Measurements from ENCODE around the gene RCAN2. TPM values are rescaled to one million over a fixed set of nuclear protein-coding genes. Genes with fewer than 3 reads are reported as not detected.

The RCAN2 gene
- total and polyA plus RNA-seq, 8 donors = 2.5 to 35.8 (median 3.1) TPM

DNA sequence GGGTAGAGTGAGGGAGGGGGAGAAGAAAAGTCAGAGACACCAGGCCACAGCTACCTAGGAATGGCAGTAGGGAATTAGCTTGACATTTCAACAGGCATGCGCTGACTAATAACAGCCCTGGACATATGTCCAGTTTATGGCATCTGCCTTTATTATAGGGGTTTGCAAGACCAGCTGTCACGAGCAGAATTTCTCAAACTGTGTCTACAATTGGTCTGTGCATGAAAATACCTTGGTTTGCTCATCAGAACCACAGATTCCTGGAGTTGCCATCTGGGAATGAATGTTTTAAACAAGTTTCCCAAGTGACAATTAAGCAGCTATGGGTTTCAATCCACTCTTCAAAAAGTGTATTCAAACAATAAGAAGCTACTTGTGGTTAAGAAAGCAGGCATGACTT, 210.1 kb downstream of the RCAN2 start:
- no peak for DNase-seq
- no peak for ATAC-seq
- Histone ChIP-seq H3K27me3 (no peaks in the 10 kb centered on the region), H3K4me1 (no peaks in the 10 kb centered on the region), H3K36me3 (no peaks in the 10 kb centered on the region), H3K9me3 (no peaks in the 10 kb centered on the region), H3K27ac (no peak overlapping the region), H3K4me3 (no peak overlapping the region)
- TF ChIP-seq, protein P1, sequence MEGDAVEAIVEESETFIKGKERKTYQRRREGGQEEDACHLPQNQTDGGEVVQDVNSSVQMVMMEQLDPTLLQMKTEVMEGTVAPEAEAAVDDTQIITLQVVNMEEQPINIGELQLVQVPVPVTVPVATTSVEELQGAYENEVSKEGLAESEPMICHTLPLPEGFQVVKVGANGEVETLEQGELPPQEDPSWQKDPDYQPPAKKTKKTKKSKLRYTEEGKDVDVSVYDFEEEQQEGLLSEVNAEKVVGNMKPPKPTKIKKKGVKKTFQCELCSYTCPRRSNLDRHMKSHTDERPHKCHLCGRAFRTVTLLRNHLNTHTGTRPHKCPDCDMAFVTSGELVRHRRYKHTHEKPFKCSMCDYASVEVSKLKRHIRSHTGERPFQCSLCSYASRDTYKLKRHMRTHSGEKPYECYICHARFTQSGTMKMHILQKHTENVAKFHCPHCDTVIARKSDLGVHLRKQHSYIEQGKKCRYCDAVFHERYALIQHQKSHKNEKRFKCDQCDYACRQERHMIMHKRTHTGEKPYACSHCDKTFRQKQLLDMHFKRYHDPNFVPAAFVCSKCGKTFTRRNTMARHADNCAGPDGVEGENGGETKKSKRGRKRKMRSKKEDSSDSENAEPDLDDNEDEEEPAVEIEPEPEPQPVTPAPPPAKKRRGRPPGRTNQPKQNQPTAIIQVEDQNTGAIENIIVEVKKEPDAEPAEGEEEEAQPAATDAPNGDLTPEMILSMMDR (IDR thresholded peaks at IDR 0.05) = no peak
- intact Hi-C loops (cut with DNase I) = no loop called here

- H3K4me3 ChIP-seq = no peak overlapping the region
- no peaks in the 10 kb centered on the region for H3K27me3 ChIP-seq
- no peak overlapping the region for H3K27ac ChIP-seq
- H3K9me3 ChIP-seq = no peaks in the 10 kb centered on the region
- intact Hi-C loops (cut with DNase I) = no loop called here
- DNase-seq (no peak), ATAC-seq (no peak)
- TF ChIP-seq, protein P1 (IDR thresholded peaks at IDR 0.05) = no peak
- H3K4me1 ChIP-seq = no peaks in the 10 kb centered on the region
- H3K36me3 ChIP-seq = no peaks in the 10 kb centered on the region
Measured at GRCh38 chr6:46279874-46280273, 211.4 kb downstream of the RCAN2 start.

GRCh38 chr6:46276576-46277142, 214.6 kb downstream of the RCAN2 start:
- Histone ChIP-seq H3K9me3 (no peaks in the 10 kb centered on the region), H3K27ac (no peak overlapping the region), H3K27me3 (no peaks in the 10 kb centered on the region), H3K4me1 (no peaks in the 10 kb centered on the region), H3K4me3 (no peak overlapping the region), H3K36me3 (no peaks in the 10 kb centered on the region)
- DNase-seq (no peak), ATAC-seq (no peak)
- intact Hi-C loops (cut with DNase I) = no loop called here
- TF ChIP-seq, protein P1 (IDR thresholded peaks at IDR 0.05) = no peak

DNA sequence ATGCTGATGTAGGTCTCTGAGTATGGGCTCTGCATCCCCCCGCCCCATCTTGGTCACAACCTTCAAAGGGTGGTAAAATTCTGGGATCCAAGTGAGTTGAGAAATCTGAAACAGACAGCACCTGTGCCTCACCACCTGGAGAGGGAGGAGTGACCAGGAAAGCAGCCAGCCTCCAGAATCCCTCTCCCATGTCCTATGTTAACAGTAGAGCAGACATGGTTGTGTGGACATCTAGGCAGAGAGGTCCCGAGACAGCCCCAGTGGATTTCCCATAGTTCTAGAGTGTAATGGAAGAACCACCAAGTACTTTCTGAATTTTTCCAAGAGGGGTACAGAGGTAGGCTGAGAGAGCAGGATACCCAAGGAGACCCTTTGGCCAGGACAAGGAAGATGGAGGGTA, 216.7 kb downstream of the RCAN2 start:
- no peak overlapping the region for H3K4me3 ChIP-seq
- no peak overlapping the region for H3K27ac ChIP-seq
- TF ChIP-seq, protein P1 (IDR thresholded peaks at IDR 0.05) = no peak
- H3K4me1 ChIP-seq = no peaks in the 10 kb centered on the region
- ATAC-seq (no peak), DNase-seq (no peak)
- H3K27me3 ChIP-seq = no peaks in the 10 kb centered on the region
- H3K36me3 ChIP-seq = no peaks in the 10 kb centered on the region
- H3K9me3 ChIP-seq = no peaks in the 10 kb centered on the region
- intact Hi-C loops (cut with DNase I) = no loop called here

- TF ChIP-seq, protein P1 (IDR thresholded peaks at IDR 0.05) = no peak
- no peaks in the 10 kb centered on the region for H3K36me3 ChIP-seq
- no peaks in the 10 kb centered on the region for H3K9me3 ChIP-seq
- DNase-seq (no peak), ATAC-seq (peak; percentile 36)
- H3K4me1 ChIP-seq = no peaks in the 10 kb centered on the region
- H3K4me3 ChIP-seq = no peak overlapping the region
- intact Hi-C loops (cut with DNase I) = no loop called here
- H3K27me3 ChIP-seq = no peaks in the 10 kb centered on the region
- no peak overlapping the region for H3K27ac ChIP-seq
Measured at GRCh38 chr6:46273911-46274310, 217.3 kb downstream of the RCAN2 start.
